Suprapubic skin (tissue), 4 donors: Measurements from ENCODE around the gene SHOC2.

ENCODE experiments used
- EP300 ChIP-seq: sonication (generic); formaldehyde crosslinking; IDR thresholded peaks from one replicate; pipeline ENCODE4 v1.6.1; 2017; ENCODE audit warnings: antibody characterized with exemption
- POLR2A ChIP-seq, 2 donors: fragments of 450-650 bp; IDR thresholded peaks; one replicate each; pipeline ENCODE4 v1.6.1; 2017; ENCODE audit warnings: antibody characterized with exemption in 2 of 2, mild to moderate bottlenecking in 2 of 2, moderate library complexity in 2 of 2
- POLR2AphosphoS5 ChIP-seq, 3 donors: sonication (generic); formaldehyde crosslinking; IDR thresholded peaks; one replicate each; pipeline ENCODE4 v1.6.1; 2017; ENCODE audit warnings: antibody characterized with exemption in 3 of 3
- TF ChIP-seq, protein P1 (sequence below), 2 donors: fragments of 200-600 bp in 1 of 2; fragments of 450-650 bp in 1 of 2; sonication (generic) in 1 of 2; IDR thresholded peaks; one replicate each; pipeline ENCODE4 v1.5.1; 2016 to 2019; ENCODE audit warnings: antibody characterized with exemption in 2 of 2, mild to moderate bottlenecking in 1 of 2, moderate library complexity in 1 of 2

DNA sequence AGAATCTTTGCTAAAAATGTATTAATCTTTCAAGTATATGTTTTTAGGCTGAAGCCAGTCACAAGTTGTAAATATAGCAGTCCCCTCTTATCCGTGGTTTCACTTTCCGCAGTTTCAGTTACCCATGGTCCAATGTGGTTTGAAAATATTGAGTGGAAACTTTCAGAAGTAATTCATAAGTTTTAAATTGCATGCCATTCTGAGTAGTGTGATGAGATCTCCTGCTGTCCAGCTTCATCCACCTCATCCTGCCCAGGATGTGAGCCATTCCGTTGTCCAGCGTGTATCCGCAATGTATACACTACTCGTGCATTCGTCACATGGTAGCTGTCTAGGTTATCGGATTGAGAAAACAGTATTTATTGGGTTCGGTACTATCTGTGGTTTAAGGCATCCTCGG, 35.5 kb upstream of the SHOC2 start:
- TF ChIP-seq, protein P1, sequence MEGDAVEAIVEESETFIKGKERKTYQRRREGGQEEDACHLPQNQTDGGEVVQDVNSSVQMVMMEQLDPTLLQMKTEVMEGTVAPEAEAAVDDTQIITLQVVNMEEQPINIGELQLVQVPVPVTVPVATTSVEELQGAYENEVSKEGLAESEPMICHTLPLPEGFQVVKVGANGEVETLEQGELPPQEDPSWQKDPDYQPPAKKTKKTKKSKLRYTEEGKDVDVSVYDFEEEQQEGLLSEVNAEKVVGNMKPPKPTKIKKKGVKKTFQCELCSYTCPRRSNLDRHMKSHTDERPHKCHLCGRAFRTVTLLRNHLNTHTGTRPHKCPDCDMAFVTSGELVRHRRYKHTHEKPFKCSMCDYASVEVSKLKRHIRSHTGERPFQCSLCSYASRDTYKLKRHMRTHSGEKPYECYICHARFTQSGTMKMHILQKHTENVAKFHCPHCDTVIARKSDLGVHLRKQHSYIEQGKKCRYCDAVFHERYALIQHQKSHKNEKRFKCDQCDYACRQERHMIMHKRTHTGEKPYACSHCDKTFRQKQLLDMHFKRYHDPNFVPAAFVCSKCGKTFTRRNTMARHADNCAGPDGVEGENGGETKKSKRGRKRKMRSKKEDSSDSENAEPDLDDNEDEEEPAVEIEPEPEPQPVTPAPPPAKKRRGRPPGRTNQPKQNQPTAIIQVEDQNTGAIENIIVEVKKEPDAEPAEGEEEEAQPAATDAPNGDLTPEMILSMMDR (IDR thresholded peaks at IDR 0.05): no peak
- TF ChIP-seq EP300 (no peak), POLR2A (IDR thresholded peaks at IDR 0.05) (no peak), POLR2AphosphoS5 (IDR thresholded peaks at IDR 0.05) (no peak)
